Activated CD4-positive, alpha-beta memory T cell treated with anti-CD3 and anti-CD28 coated beads, Interleukin-2, amount 10 ng/mL, durations not matched to agents 7 days and 5 days (primary cell): ENCODE data around the gene SLC25A52. TPM values are rescaled to one million over a fixed set of nuclear protein-coding genes. Genes with fewer than 3 reads are reported as not detected.

Experiments used
- CTCF ChIA-PET: fragments of 350-600 bp; sonication (Branson Sonifier 250); formaldehyde crosslinking; loops from one replicate; lab custom pipeline; 2021; ENCODE audit warnings: antibody characterized with exemption, inconsistent platforms; lab: Charles Lee
- POLR2A ChIA-PET: fragments of 350-600 bp; sonication (Branson Sonifier 250); formaldehyde crosslinking; loops from one replicate; lab custom pipeline; 2021; ENCODE audit warnings: antibody characterized with exemption; lab: Charles Lee
- DNase-seq: peaks from one replicate; pipeline ENCODE4 v3.0.0-alpha.2; 2020
- H3K27ac Mint-ChIP-seq: one replicate; pipeline ENCODE4 v1.8.0; 2021; ENCODE audit warnings: mild to moderate bottlenecking, mixed read lengths
- H3K27me3 Mint-ChIP-seq: one replicate; pipeline ENCODE4 v1.8.0; 2021; ENCODE audit warnings: mixed read lengths
- H3K36me3 Mint-ChIP-seq: one replicate; pipeline ENCODE4 v1.8.0; 2021; ENCODE audit warnings: low read depth, mixed read lengths
- H3K4me1 Mint-ChIP-seq: one replicate; pipeline ENCODE4 v1.8.0; 2021; ENCODE audit warnings: mixed read lengths
- H3K4me3 Mint-ChIP-seq: one replicate; pipeline ENCODE4 v1.8.0; 2021; ENCODE audit warnings: mild to moderate bottlenecking, mixed read lengths
- H3K9me3 Mint-ChIP-seq: one replicate; pipeline ENCODE4 v1.8.0; 2021; ENCODE audit warnings: mixed read lengths
- total RNA-seq, 2 experiments: library from RNA; stranded (reverse); gene quantifications; one replicate each; pipeline ENCODE4 v1.2.3, GENCODE V29; 2021

Gene SLC25A52
- total RNA-seq, 2 experiments from 2014 or later = 0.30 TPM; not detected in 1

GRCh38 chr18:31710826-31711225, 49.9 kb downstream of the SLC25A52 start:
- no peak overlapping the region for H3K27ac Mint-ChIP-seq
- H3K9me3 Mint-ChIP-seq = no peaks in the 10 kb centered on the region
- CTCF ChIA-PET = interaction anchor here (1.0 kb wide), 1 partner anchor 12 kb away, joined by 3 read pairs; no protein-coding TSS in a partner anchor
- H3K4me3 Mint-ChIP-seq = no peak overlapping the region
- DNase-seq = no peak
- no peaks in the 10 kb centered on the region for H3K4me1 Mint-ChIP-seq
- H3K36me3 Mint-ChIP-seq = no peaks in the 10 kb centered on the region
- H3K27me3 Mint-ChIP-seq = no peaks in the 10 kb centered on the region
- POLR2A ChIA-PET = interaction anchor here (1.5 kb wide), 1 partner anchor 14 kb away, joined by 3 read pairs; no protein-coding TSS in a partner anchor

Other genes starting within 250 kb of the SLC25A52 start
- not detected for gene TTR, start 169.0 kb downstream of the SLC25A52 start, total RNA-seq
- 1 to 10 TPM in 1 of 2 experiments, under 1 TPM in 1; 0.91 to 1.2 TPM for gene B4GALT6, start 76.3 kb downstream of the SLC25A52 start, total RNA-seq
- gene TRAPPC8, start 182.2 kb upstream of the SLC25A52 start, total RNA-seq = 10 to 100 TPM; 40.1 to 42.7 TPM